ENCODE data around the gene SPACA6. TPM values are rescaled to one million over a fixed set of nuclear protein-coding genes. Genes with fewer than 3 reads are reported as not detected.

Gene SPACA6
- total and polyA plus RNA-seq, 10 of the 15 experiments (the other 5 are each of a cell fraction or from before 2014, with no cell fraction given): 0.31 to 6.5 (median 1.7) TPM

DNA sequence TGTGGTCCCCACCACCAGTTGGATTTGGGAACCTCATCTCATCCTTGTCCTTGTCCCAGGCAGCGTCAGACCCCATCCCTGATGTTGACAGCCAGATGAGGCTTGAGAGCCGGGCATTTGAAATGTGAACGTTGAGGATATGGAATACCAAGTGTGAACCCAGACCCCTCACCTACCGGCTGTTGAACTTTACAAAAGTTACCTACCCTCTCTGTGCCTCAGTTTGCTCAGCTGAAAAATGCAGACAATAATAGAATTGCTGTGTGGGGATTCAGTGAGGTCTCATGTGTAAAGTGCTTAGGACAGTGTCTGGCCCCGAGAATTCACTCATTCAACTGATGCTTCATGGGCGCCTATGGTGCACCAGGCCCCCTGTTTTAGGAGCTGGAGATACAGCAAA lies 45.8 kb upstream of the SPACA6 start:
- H4K20me1 ChIP-seq (ENCODE audit: control insufficient read depth, insufficient read depth): no peaks in the 10 kb centered on the region
- CTCF ChIA-PET: interaction anchor here (1.8 kb wide), 1 partner anchor 10 kb away, joined by 5 read pairs; no protein-coding TSS in a partner anchor
- ATAC-seq (no peak), FAIRE-seq (no peak), DNase-seq (ENCODE audit: low read depth, low spot score) (no peak)
- peaks cover 35% of the 10 kb centered on the region for H3K4me1 ChIP-seq (ENCODE audit: control insufficient read depth, insufficient read depth, low read length)
- WGBS (ENCODE audit: insufficient coverage, insufficient replicate concordance, low lambda C conversion rate, missing lambda C conversion rate): 83% methylated on average over 6 of the region's 6 CpGs
- H2AFZ ChIP-seq (ENCODE audit: control insufficient read depth, low read depth, low read length): no peak overlapping the region
- POLR2A ChIA-PET: no interaction called here
- TF ChIP-seq GATAD2B (conservative IDR thresholded peaks at IDR 0.05; ENCODE audit: low read depth) (no peak), ZSCAN29 (IDR thresholded peaks at IDR 0.05) (no peak), ATF7 (IDR thresholded peaks at IDR 0.05; ENCODE audit: low read depth) (no peak), FOXK2 (IDR thresholded peaks at IDR 0.05) (no peak), ETV6 (conservative IDR thresholded peaks at IDR 0.05 in 1 of 2, IDR thresholded peaks at IDR 0.05 in 1 of 2; ENCODE audit: borderline replicate concordance in 1 of 2, low read depth in 1 of 2) (no peak), ZNF217 (IDR thresholded peaks at IDR 0.05) (no peak), SUPT20H (IDR thresholded peaks at IDR 0.05; ENCODE audit: borderline replicate concordance, control insufficient read depth, low read depth, low read length) (no peak)
- TF ChIP-seq, protein P1, sequence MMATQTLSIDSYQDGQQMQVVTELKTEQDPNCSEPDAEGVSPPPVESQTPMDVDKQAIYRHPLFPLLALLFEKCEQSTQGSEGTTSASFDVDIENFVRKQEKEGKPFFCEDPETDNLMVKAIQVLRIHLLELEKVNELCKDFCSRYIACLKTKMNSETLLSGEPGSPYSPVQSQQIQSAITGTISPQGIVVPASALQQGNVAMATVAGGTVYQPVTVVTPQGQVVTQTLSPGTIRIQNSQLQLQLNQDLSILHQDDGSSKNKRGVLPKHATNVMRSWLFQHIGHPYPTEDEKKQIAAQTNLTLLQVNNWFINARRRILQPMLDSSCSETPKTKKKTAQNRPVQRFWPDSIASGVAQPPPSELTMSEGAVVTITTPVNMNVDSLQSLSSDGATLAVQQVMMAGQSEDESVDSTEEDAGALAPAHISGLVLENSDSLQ (IDR thresholded peaks at IDR 0.05): no peak
- no peaks in the 10 kb centered on the region for H3K79me2 ChIP-seq (ENCODE audit: control insufficient read depth, insufficient read depth, low read length)
- in situ Hi-C loops (cut with MboI): no loop called here
- no peaks in the 10 kb centered on the region for H3K36me3 ChIP-seq (ENCODE audit: control insufficient read depth in 2 of 2, insufficient read depth in 2 of 2, low read length in 1 of 2)
- SMC1A ChIA-PET (ENCODE audit: uncharacterized antibody, unreplicated experiment): no interaction called here
- no peak overlapping the region for H3K27ac ChIP-seq (ENCODE audit: control insufficient read depth, insufficient read depth)
- H3K4me3 ChIP-seq: no peak overlapping the region
- BruUV-seq (replicated peaks): no TSS peak
- no peaks in the 10 kb centered on the region for H3K9me3 ChIP-seq (replicated peaks; ENCODE audit: control insufficient read depth, insufficient read depth, low read length)
- intact Hi-C loops (cut with micrococcal nuclease; ENCODE audit: unreplicated experiment): loop anchor here (1.0 kb wide), 1 partner anchor 19 kb away; no protein-coding TSS in a partner anchor
- no peak overlapping the region for H3K9ac ChIP-seq (ENCODE audit: control insufficient read depth, insufficient read depth, low read length)
- RAD21 ChIA-PET (ENCODE audit: unreplicated experiment): interaction anchor here (1.2 to 2.7 kb wide), 2 partner anchors 9 to 12 kb away, joined by 5 to 9 read pairs; no protein-coding TSS in a partner anchor
- no peaks in the 10 kb centered on the region for H3K27me3 ChIP-seq (replicated peaks in 1 of 2; ENCODE audit: control insufficient read depth in 2 of 2, insufficient read depth in 2 of 2, low read length in 1 of 2)
- no peak overlapping the region; the same call in 1 of the 2 replicates for H3K4me2 ChIP-seq (ENCODE audit: control insufficient read depth, insufficient read depth)

Data from GM12878 (cell line).